Measurements from ENCODE around the gene IFT80.
"Not testable (repeated sequence)": the region's sequence is repeated elsewhere in the genome, so short reads cannot be mapped to it uniquely, and the experiment has no call there.

The IFT80 gene

DNA sequence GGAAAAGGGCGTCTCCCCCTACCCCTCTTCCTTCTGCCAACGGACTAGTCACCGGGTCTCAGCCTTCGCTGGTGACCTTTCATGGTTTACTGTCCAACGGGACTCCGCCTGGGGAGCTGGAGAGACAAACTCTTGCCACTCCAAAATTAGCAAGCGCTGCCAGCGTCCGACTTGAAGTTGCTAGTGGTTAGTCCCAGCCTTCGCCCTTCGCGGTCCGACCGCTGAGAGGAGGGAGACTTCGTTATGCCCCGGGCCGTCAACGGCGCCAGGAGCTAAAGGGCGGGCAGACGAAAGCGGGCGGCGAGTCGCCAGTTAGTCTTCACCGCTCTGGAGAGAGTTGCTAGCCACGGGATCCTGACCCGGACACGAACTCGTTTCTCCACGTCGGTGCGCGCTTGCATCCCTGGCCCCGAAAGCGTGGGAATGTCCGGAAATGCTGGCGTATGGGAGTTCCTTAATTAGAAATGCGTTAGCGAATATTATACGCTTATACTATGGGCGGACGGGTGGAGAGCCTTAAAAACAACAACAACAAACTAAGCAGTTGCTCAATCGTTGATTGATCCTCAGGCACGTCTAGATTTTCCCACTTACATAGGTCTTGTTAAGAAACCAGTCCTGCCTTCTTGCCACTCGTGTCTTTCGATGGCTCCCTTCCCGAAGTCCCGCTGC is 1.1 kb upstream of the IFT80 start:
- no peak for DNase-seq

- DNase-seq = no peak
Measured at GRCh38 chr3:160398820-160399124, 253 bp downstream of the IFT80 start.

DNA sequence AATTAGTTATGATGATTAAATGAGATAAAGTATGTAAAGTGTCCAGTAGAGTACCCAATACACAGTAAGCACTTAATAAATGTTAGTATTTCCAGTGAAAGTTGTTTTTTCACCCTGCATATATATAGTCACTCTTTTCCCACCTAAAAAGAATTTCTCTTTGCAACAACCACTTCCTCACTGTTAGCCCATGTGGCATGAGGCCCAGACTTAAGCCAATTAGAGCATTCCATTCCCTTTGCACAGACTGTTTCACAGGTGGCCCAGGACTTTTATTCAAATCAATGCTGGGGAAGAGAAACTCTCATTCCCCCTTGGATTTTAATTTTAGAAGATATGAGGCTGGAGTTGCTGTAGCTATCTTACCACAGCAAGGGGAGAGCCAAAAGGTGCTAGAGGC is 3.7 kb downstream of the IFT80 start:
- DNase-seq = no peak

GRCh38 chr3:160394009-160394392 is 5.0 kb downstream of the IFT80 start:
- no peak for DNase-seq

- no peak for DNase-seq
Measured at GRCh38 chr3:160393346-160394008, 5.5 kb downstream of the IFT80 start.

GRCh38 chr3:160392798-160393197 is 6.2 kb downstream of the IFT80 start:
- no peak for DNase-seq

- no peak for DNase-seq
Measured at GRCh38 chr3:160390565-160391138, 8.4 kb downstream of the IFT80 start.

- DNase-seq = no peak
Measured at GRCh38 chr3:160384639-160385318, 14.2 kb downstream of the IFT80 start.

- DNase-seq = no peak
Measured at GRCh38 chr3:160381470-160381869, 17.6 kb downstream of the IFT80 start.

DNA sequence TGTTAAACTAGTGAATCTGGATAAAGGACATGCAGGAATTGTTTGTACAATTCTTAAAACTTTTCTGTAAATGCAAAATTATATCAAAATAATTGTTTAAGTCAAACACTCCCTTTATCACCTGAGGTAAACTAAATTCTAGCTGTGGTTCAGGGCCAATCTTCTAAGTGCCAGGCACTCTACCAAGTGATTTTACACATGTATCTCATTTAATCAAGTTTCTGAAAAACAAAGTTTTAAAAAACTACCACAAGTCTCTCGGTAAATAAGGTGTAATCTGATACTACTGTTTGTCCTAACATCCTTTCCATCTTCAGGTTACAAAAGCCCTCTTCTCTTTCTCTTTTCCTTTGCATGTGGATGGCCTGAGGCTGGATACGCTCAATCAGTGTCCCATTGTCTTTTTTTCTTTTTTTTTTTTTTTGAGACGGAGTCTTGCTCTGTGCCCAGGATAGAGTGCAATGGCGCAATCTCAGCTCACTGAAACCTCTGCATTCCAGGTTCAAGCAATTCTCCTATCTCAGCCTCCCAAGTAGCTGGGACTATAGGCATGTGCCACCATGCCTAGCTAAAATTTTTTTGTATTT is 19.3 kb downstream of the IFT80 start:
- DNase-seq = no peak

GRCh38 chr3:160378331-160379109 is 20.5 kb downstream of the IFT80 start:
- no peak for DNase-seq

- no peak for DNase-seq
Measured at GRCh38 chr3:160376681-160377080, 22.3 kb downstream of the IFT80 start.

- DNase-seq = no peak
Measured at GRCh38 chr3:160374925-160375324, 24.1 kb downstream of the IFT80 start.

GRCh38 chr3:160374472-160374871 is 24.6 kb downstream of the IFT80 start:
- DNase-seq = no peak

DNA sequence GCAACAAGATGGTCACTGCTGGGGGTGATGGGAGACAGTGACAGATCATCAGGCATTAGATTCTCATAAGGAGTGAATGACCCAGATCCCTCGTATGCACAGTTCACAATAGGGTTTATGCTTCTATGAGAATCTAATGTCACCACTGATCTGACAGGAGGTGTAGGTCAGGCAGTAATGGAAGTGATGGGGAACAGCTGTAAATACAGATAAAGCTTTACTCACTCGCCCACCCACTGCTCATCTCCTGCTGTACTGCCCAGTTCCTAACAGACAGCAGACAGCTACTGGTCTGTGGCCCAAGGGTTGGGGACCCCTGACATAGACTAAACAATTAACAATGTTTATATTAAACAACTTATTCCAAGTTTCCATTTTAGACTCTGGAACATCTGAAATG is 25.4 kb downstream of the IFT80 start:
- DNase-seq = no peak

GRCh38 chr3:160372780-160373179 is 26.2 kb downstream of the IFT80 start:
- DNase-seq = no peak

GRCh38 chr3:160370987-160371857 is 27.8 kb downstream of the IFT80 start:
- DNase-seq = no peak

DNA sequence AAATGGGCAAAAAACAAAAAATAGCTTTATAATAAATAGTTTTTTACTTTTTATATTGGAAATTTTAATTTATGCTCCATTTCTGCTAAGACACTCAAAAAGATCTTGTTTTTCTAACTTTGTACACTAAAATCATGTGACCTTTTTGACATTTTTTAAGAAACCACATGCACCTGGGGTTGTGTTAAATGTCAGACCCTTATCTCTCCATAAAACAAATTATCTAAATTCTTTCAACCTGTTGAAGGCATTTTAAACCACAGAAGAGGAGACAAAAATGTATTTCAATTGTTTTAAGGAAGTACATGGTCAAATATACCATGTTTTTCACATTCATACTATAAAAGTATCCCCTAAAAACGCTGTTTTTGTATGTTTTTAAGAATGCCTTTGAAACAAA is 29.2 kb downstream of the IFT80 start:
- DNase-seq = no peak

DNA sequence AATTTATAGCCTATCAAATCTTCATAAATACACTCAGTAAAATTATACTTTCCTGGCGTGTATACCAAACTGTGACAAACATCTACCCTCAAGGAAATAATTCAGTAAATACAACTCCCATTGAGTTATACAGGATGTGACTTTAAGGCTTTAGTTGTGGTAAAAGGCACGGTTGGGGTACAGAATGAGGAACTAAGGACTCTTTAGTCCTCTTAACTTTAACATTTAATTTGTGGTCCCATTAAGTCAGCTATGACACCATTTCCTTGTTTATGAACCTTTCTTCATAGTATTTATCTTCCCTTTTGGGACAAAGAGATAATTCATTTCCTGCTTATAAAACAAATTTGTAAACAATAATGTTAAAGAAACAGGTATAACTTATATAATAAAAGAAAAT is 30.2 kb downstream of the IFT80 start:
- no peak for DNase-seq

DNA sequence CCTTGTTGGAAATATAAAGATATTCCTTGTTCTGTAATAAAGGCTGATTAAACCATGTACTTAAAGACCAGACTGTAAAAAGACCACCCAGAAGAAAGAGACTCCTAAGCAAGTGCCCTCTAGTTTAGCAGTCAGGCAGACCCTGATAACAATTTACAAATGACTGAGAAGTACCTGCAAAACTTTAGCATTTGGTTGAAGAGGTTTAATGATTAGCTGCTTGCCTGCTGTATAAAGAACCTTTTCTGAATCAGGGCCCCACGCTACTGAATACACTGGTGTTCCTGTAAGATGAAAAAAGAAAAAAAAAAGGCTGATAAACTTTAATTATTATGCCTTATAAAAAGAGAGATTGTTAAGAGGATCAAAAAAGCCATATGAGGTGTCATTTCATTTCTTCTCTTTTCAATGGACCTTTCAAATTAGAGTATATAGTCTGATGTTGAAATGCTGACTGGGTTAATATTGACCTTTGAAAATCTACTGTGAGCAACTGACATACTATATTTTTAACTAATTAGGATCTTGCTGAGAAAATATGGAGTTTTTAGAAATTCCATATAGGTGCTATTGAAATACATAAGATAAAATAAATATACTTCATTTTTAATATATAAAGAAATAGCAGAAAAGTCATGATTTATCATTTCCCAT is 33.0 kb downstream of the IFT80 start:
- no peak for DNase-seq

- DNase-seq = not testable (repeated sequence)
Measured at GRCh38 chr3:160362896-160363295, 36.1 kb downstream of the IFT80 start.

Measured in NCI-H1694 treated with DMSO at 0.1 percent for 48 hours (cell line).